Dedifferentiated amniotic fluid mesenchymal stem cell (primary cell): ENCODE results near the gene TJP2.

Experiments
- DNase-seq: peaks from one replicate; pipeline ENCODE4 v3.0.0-alpha.2; 2016; ENCODE audit errors: extremely low spot score

Gene TJP2

GRCh38 chr9:69190863-69191181 lies 16.7 kb downstream of the TJP2 start:
- no peak for DNase-seq

GRCh38 chr9:69191231-69191630 lies 17.2 kb downstream of the TJP2 start:
- DNase-seq = no peak

- DNase-seq = no peak
Observed at GRCh38 chr9:69192214-69192613, 18.1 kb downstream of the TJP2 start.

- no peak for DNase-seq
Observed at GRCh38 chr9:69193685-69194032, 19.6 kb downstream of the TJP2 start.

GRCh38 chr9:69194702-69195418 lies 20.8 kb downstream of the TJP2 start:
- DNase-seq = no peak

- no peak for DNase-seq
Observed at GRCh38 chr9:69195668-69196067, 21.6 kb downstream of the TJP2 start.

GRCh38 chr9:69197687-69198086 lies 23.6 kb downstream of the TJP2 start:
- DNase-seq = no peak

- no peak for DNase-seq
Observed at GRCh38 chr9:69198521-69199220, 24.6 kb downstream of the TJP2 start.

- no peak for DNase-seq
Observed at GRCh38 chr9:69199769-69200470, 25.8 kb downstream of the TJP2 start.

GRCh38 chr9:69202556-69202955 lies 28.5 kb downstream of the TJP2 start:
- no peak for DNase-seq

- no peak for DNase-seq
Observed at GRCh38 chr9:69204326-69204725, 30.2 kb downstream of the TJP2 start.

- no peak for DNase-seq
Observed at GRCh38 chr9:69204849-69205248, 30.8 kb downstream of the TJP2 start.

GRCh38 chr9:69206047-69206446 lies 32.0 kb downstream of the TJP2 start:
- DNase-seq = no peak

GRCh38 chr9:69207503-69207902 lies 33.4 kb downstream of the TJP2 start:
- DNase-seq = no peak

GRCh38 chr9:69211424-69212036 lies 37.5 kb downstream of the TJP2 start:
- no peak for DNase-seq

GRCh38 chr9:69213647-69214046 lies 39.6 kb downstream of the TJP2 start:
- DNase-seq = peak; percentile 9

- DNase-seq = peak; percentile 1
Observed at GRCh38 chr9:69214939-69215338, 40.9 kb downstream of the TJP2 start.

- peak; percentile 14 for DNase-seq
Observed at GRCh38 chr9:69215774-69216485, 41.9 kb downstream of the TJP2 start.

GRCh38 chr9:69218166-69218565 lies 44.1 kb downstream of the TJP2 start:
- peak; percentile 1 for DNase-seq

- DNase-seq = no peak
Observed at GRCh38 chr9:69221036-69221435, 47.0 kb downstream of the TJP2 start.

- no peak for DNase-seq
Observed at GRCh38 chr9:69222970-69223369, 48.9 kb downstream of the TJP2 start.

GRCh38 chr9:69223605-69224004 lies 49.5 kb downstream of the TJP2 start:
- peak; percentile 70 for DNase-seq
